ENCODE measurements around the gene SEC24D. TPM values are rescaled to one million over a fixed set of nuclear protein-coding genes. Genes with fewer than 3 reads are reported as not detected.

Gene SEC24D
- total RNA-seq, 2 experiments from 2014 or later = 40.3 to 40.6 TPM

DNA sequence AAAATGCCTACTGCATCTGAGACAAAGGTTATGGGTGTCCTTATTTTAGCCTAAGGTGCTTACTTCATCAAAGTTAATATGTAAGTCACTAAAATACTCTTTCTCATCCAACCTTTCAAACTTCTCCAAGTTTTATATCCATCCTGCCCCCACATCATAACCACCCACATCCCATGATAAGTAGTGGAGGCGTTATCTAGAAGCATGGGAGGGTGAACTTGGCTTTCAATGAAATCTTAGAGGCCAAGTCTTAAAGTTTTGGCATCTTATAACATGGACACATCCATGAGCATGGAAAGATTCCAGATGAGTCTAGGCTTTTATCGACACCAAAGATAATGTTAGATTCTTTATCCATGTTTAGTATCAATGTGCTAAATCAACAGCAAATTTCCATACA is 22.9 kb upstream of the SEC24D start:
- Mint-ChIP-seq H3K36me3 (peaks cover 3% of the 10 kb centered on the region), H3K27ac (no peak overlapping the region), H3K9me3 (ENCODE audit: low read depth) (no peaks in the 10 kb centered on the region), H3K4me1 (no peaks in the 10 kb centered on the region), H3K4me3 (no peak overlapping the region), H3K27me3 (peaks cover 2% of the 10 kb centered on the region)
- no peak for ATAC-seq
- CTCF ChIA-PET = interaction anchor here (1.4 kb wide), 1 partner anchor 17 kb away, joined by 3 read pairs; no protein-coding TSS in a partner anchor
- DNase-seq = no peak

DNA sequence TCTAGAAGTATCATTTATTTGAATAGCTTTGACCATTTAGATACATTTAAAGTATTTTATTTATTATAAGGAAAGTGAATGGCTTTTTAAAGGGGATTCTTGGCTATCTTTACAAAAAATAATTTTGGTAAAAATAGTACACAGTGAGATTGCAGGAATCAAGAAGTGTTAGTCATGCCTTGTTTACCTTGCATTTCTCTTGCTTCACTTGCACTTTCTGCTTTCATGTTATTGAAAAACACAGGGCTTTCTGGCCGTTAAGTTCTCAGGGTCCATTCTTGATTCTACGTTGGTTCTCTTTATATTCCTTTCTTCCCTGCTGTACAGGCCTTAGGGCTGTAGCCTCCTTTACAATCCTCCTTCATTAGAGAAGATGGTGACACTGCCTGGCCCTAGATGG is 21.8 kb upstream of the SEC24D start:
- Mint-ChIP-seq H3K4me3 (no peak overlapping the region), H3K4me1 (peaks cover 5% of the 10 kb centered on the region), H3K9me3 (ENCODE audit: low read depth) (no peaks in the 10 kb centered on the region), H3K27ac (no peak overlapping the region), H3K27me3 (peaks cover 2% of the 10 kb centered on the region), H3K36me3 (peaks cover 6% of the 10 kb centered on the region)
- DNase-seq = no peak
- ATAC-seq = no peak
- CTCF ChIA-PET = interaction anchor here (1.4 kb wide), 1 partner anchor 18 kb away, joined by 3 read pairs; no protein-coding TSS in a partner anchor

DNA sequence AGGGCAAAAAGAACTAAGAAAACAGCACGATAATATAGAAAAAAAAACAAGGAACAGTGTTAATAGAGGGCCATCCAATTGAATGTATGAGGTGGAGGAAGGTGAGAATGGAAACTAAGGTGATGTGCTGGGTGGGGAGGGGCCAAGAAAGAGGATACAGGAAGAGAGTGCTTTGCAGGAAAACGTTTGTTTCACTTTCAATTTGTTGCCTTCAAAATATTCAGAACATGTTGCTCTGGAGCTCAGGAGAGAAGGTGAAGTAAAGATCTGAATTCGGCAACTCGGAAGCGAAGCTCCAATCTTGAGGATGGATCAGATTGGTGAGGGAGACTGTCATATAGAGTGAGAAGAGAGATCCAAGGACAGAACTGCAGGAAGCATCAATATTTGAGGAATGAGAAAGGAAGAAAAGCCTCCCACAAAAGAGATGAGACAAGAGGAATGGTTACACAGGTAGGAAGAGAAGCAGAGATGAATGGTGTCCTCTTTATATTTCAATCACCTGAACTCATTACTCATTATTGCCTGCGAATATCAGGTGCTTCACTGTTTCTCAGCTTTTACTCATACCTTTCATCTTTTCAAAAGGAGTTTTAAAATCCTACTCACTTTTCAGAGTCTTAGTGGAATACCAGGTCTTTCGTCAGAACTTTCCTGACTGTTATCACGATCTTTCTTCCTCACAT is 14.7 kb upstream of the SEC24D start:
- DNase-seq (peak; percentile 64), ATAC-seq (peak; percentile 97)
- peaks cover 17% of the 10 kb centered on the region for H3K27me3 Mint-ChIP-seq
- H3K9me3 Mint-ChIP-seq (ENCODE audit: low read depth) = no peaks in the 10 kb centered on the region
- peaks cover 20% of the 10 kb centered on the region for H3K36me3 Mint-ChIP-seq
- H3K4me3 Mint-ChIP-seq = peak overlapping the region; percentile 92
- peaks cover 27% of the 10 kb centered on the region for H3K4me1 Mint-ChIP-seq
- H3K27ac Mint-ChIP-seq = peak overlapping the region; percentile 98
- CTCF ChIA-PET = interaction anchor here (1.0 to 2.1 kb wide), 4 partner anchors 14 to 77 kb away, joined by 3 to 10 read pairs (median 4); partner anchors contain the start of gene SEC24D

DNA sequence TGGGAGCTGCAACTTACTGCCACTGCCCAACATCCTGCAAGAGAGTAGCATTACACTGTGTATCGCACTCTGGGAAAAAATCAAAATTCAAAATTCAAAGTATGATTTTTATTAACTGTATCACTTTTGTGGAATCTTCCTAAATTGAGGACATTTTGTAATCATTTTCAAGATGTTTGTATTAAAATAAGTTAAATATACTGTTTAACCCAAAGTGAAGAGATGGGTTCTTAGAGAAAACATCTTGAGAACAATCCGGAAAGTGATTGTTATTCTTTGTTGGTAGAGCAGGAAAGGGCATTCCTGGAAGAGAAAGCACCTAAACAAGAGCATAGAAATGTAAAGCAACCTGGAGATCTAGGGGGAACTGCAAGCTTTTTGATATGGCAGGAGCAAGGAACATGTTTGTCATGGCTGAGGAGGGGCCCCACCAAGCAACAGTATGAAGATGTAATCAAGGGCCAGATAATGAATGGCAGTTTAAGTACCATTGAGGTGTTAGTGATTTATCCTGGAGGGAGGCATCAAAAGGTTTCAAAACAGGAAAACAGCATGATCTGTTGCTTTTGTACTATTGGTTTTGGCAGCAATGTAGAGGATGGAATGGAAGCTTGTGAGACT is 14.1 kb upstream of the SEC24D start:
- H3K9me3 Mint-ChIP-seq (ENCODE audit: low read depth) = no peaks in the 10 kb centered on the region
- peaks cover 20% of the 10 kb centered on the region for H3K36me3 Mint-ChIP-seq
- peaks cover 17% of the 10 kb centered on the region for H3K27me3 Mint-ChIP-seq
- no peak for DNase-seq
- H3K4me3 Mint-ChIP-seq = peak overlapping the region; percentile 92
- CTCF ChIA-PET = interaction anchor here (1.0 to 2.1 kb wide), 3 partner anchors 13 to 28 kb away, joined by 3 to 10 read pairs (median 6); partner anchors contain the start of gene SEC24D
- peak; percentile 15 for ATAC-seq
- H3K27ac Mint-ChIP-seq = peak overlapping the region; percentile 98
- H3K4me1 Mint-ChIP-seq = peaks cover 27% of the 10 kb centered on the region

DNA sequence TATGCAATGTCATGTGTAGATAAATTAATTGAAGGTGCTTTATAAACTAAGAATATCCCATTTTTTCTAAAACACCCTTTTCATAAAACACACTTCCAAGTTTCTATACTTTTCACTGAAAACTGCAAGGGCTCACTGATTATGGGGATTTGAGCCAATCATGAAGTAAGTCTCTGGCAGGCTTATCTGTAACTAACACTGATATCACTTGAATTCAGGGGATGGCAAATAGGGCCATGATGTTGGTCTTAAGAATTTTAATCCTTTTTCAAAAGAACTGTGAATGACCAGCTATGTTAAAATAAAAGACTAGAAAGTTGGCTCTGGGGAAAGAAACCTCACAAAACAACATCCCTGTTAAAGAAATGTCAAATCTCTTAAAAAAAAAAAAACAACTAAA is 13.0 kb upstream of the SEC24D start:
- Mint-ChIP-seq H3K4me1 (peaks cover 27% of the 10 kb centered on the region), H3K36me3 (peaks cover 20% of the 10 kb centered on the region), H3K4me3 (no peak overlapping the region), H3K27me3 (peaks cover 17% of the 10 kb centered on the region), H3K27ac (no peak overlapping the region), H3K9me3 (ENCODE audit: low read depth) (no peaks in the 10 kb centered on the region)
- CTCF ChIA-PET = no interaction called here
- no peak for ATAC-seq
- DNase-seq = no peak

DNA sequence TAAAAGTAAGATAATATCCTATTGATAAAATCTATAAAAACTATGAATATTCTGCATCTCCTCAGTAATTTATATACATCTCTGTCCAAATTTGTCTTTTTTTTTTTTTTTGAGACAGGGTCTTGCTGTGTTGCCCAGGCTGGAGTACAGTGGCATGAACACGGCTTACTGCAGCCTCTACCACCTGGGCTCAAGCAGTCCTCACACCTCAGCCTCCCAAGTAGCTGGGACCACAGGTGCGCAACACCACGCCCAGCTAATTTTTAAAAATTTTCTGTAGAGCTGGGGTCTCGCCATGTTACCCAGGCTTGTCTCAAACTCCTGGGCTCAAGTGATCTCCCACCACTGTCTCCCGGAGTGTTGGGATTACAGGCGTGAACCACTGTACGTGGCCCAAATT is 12.3 kb upstream of the SEC24D start:
- Mint-ChIP-seq H3K27me3 (peaks cover 17% of the 10 kb centered on the region), H3K27ac (no peak overlapping the region), H3K9me3 (ENCODE audit: low read depth) (no peaks in the 10 kb centered on the region), H3K4me1 (peaks cover 23% of the 10 kb centered on the region), H3K4me3 (no peak overlapping the region), H3K36me3 (peaks cover 20% of the 10 kb centered on the region)
- ATAC-seq = no peak
- DNase-seq = no peak
- CTCF ChIA-PET = interaction anchor here (2.0 kb wide), 1 partner anchor 17 kb away, joined by 7 read pairs; no protein-coding TSS in a partner anchor

DNA sequence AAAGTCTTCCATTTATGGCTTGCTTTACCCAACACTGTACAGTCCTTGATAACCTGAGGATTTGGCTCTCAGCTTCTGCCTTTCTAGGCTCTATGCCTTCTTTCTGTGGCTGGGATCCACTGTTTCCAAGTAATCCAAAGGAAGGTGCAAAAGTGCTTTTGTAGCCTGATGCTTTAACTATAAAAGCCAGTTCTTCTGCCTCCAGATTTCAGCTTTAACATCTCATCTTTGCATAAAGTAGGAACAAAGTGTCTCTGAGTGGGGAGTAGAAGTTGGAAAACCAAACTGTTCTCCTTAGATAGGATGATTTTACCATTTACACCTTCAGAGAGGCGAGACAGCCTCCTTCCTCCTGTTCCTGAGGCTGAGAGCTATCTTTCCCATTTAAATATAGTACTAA is 11.1 kb upstream of the SEC24D start:
- no peak overlapping the region for H3K4me3 Mint-ChIP-seq
- H3K36me3 Mint-ChIP-seq = peaks cover 11% of the 10 kb centered on the region
- peaks cover 16% of the 10 kb centered on the region for H3K4me1 Mint-ChIP-seq
- H3K27me3 Mint-ChIP-seq = peaks cover 17% of the 10 kb centered on the region
- H3K27ac Mint-ChIP-seq = no peak overlapping the region
- ATAC-seq (no peak), DNase-seq (no peak)
- CTCF ChIA-PET = interaction anchor here (0.7 to 2.0 kb wide), 2 partner anchors 10 to 18 kb away, joined by 3 to 7 read pairs; no protein-coding TSS in a partner anchor
- H3K9me3 Mint-ChIP-seq (ENCODE audit: low read depth) = no peaks in the 10 kb centered on the region

DNA sequence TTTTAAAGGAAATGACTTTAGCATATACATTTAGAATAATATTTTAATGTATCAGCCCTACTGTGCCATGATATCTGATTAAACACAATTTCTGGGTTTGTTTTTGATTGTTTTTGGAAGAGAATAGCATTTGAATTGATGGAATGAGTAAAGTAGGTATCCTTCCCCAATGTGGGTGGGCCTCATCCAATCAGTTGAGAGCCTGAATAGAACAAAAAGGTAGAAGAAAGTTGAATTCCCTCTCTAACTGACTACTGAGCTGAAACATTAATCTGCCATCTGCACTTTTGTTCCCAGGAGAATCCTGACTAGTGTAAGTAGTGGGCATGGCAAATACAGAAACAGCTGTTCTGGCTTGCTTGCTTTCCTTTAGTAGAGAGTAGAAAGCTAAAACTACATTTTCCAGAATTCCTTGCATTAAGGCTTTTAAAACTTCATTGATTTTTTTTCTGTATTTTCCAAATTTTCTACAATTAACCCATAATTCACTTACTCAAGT is 9.7 kb upstream of the SEC24D start:
- ATAC-seq (no peak), DNase-seq (no peak)
- CTCF ChIA-PET = interaction anchor here (0.7 kb wide), 1 partner anchor 9 kb away, joined by 3 read pairs; no protein-coding TSS in a partner anchor
- H3K9me3 Mint-ChIP-seq (ENCODE audit: low read depth) = no peaks in the 10 kb centered on the region
- no peak overlapping the region for H3K27ac Mint-ChIP-seq
- peaks cover 7% of the 10 kb centered on the region for H3K4me1 Mint-ChIP-seq
- H3K4me3 Mint-ChIP-seq = no peak overlapping the region
- H3K36me3 Mint-ChIP-seq = peaks cover 7% of the 10 kb centered on the region
- peaks cover 17% of the 10 kb centered on the region for H3K27me3 Mint-ChIP-seq

DNA sequence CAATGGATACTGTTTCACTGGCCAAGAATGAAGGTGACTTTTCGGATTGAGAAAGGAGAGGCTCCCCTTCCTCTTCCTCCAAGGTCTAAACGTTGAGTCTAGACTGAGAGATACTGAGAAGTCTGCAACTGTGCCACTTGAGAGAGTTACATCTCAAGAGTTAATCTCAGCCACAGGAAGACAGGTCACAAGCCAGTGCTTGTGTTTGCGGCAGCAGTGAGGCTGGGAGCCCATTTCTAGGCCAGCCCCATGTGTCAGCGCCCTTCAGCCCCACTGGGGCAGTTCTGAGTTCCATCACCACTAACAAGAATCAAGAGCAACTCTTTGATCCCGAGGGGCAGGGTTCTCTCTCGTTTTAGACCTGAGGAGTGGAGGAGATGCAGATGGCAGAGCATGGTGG is 7.3 kb upstream of the SEC24D start:
- CTCF ChIA-PET = no interaction called here
- Mint-ChIP-seq H3K4me3 (no peak overlapping the region), H3K36me3 (no peaks in the 10 kb centered on the region), H3K4me1 (no peaks in the 10 kb centered on the region), H3K9me3 (ENCODE audit: low read depth) (no peaks in the 10 kb centered on the region), H3K27me3 (peaks cover 17% of the 10 kb centered on the region), H3K27ac (no peak overlapping the region)
- no peak for DNase-seq
- ATAC-seq = no peak

DNA sequence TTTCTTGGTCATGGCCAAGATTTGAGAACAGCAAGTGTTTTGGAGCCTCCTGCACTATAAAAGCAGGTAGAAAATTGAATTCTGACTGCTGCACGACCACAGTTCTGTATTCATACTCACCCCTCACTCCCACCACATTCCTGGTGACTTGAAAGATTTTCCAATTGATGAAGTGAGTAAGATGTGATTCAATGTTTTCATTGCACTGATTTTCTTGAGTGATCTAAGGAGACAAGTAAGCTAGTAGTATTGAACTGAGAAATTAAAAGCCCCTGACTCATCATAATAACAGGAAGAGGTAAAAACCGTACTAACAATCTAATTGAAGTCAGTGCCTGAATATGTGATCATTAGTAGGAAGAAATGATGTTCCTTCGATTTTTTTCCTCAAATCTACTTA is 6.1 kb upstream of the SEC24D start:
- ATAC-seq = no peak
- H3K4me1 Mint-ChIP-seq = peaks cover under 1% of the 10 kb centered on the region

DNA sequence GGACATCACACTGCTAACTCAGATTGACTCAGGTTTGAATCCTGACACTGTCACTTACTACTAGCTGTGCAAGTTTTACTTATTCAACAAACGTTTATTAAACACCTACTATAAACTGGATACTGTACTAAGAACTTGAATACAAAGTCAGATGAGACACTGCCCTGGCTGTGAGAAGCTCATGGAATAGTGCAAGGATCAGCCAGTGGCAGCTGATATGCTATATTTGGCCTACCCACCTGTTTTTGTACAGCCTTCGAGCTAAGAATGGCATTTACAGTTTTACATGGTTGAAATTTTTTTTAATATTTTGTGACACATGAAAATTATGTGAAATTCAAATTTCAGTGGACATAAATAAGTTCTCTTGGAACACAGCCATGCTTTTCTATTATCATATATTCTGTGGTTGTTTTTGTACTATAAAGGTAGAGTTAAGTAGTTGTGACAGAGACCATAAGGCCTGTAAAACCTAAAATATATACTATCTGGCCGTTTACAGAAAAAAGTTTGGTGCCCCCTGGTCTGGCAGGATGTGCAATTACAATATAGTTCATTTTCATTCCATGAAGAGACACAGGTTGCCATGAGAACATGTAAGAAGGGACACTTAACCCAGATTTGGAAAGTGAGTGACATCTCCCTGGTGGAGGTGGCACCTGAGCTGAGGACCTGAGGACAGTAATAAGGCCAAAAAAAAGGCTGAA is 3.4 kb upstream of the SEC24D start:
- DNase-seq (no peak), ATAC-seq (no peak)
- H3K9me3 Mint-ChIP-seq (ENCODE audit: low read depth) = no peaks in the 10 kb centered on the region
- peaks cover 3% of the 10 kb centered on the region for H3K36me3 Mint-ChIP-seq
- no peak overlapping the region for H3K4me3 Mint-ChIP-seq
- no peak overlapping the region for H3K27ac Mint-ChIP-seq
- peaks cover 14% of the 10 kb centered on the region for H3K4me1 Mint-ChIP-seq
- H3K27me3 Mint-ChIP-seq = no peaks in the 10 kb centered on the region
- CTCF ChIA-PET = no interaction called here

More for the DNA sequence above, 6.1 kb upstream of the SEC24D start:
- Mint-ChIP-seq H3K36me3 (no peaks in the 10 kb centered on the region), H3K4me3 (no peak overlapping the region), H3K9me3 (ENCODE audit: low read depth) (no peaks in the 10 kb centered on the region), H3K27ac (no peak overlapping the region), H3K27me3 (peaks cover 10% of the 10 kb centered on the region)
- no peak for DNase-seq
- CTCF ChIA-PET = no interaction called here

DNA sequence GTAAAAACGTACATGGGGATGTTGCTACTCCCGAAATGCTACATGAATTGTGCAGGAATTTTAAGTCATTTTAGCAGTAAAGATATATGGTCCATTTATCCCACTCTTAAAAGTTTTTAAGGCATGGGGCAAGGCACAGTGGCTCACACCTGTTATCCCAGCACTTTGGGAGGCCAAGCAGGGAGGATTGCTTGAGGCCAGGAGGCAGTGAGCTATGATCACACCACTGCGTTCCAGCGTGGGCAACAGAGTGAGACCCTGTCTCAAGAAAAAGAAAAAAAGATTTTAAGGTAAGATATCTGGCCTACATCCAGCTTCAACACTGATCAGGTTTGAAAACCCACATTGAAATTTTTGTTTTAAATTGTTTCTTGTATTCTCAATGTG is 1.2 kb upstream of the SEC24D start:
- H3K27me3 Mint-ChIP-seq = no peaks in the 10 kb centered on the region
- no peak overlapping the region for H3K4me3 Mint-ChIP-seq
- CTCF ChIA-PET = interaction anchor here (0.9 to 1.7 kb wide), 5 partner anchors 8 to 65 kb away, joined by 3 to 10 read pairs (median 3); no protein-coding TSS in a partner anchor
- H3K27ac Mint-ChIP-seq = no peak overlapping the region
- peaks cover 15% of the 10 kb centered on the region for H3K36me3 Mint-ChIP-seq
- DNase-seq = no peak
- no peaks in the 10 kb centered on the region for H3K9me3 Mint-ChIP-seq (ENCODE audit: low read depth)
- peaks cover 29% of the 10 kb centered on the region for H3K4me1 Mint-ChIP-seq
- ATAC-seq = no peak
